Stimulated activated CD4-positive, alpha-beta T cell treated with anti-CD3 and anti-CD28 coated beads, Interleukin-12 subunit alpha, Interleukin-12 subunit beta, amount 100 ng/mL, for 4 hours (primary cell): ENCODE data around the gene LY9.

Source experiments
- DNase-seq: peaks from one replicate; pipeline ENCODE4 v3.0.0-alpha.2; 2020

The LY9 gene

GRCh38 chr1:160795951-160796383 is at the start of gene LY9:
TSS of gene LY9 (plus strand) at chr1:160796174. CDS start at chr1:160796188, 14 bp downstream.
- DNase-seq, result peak; percentile 51

- DNase-seq, result no peak
Measured at GRCh38 chr1:160746836-160747500, 49.0 kb upstream of the LY9 start.

- no peak for DNase-seq
Measured at GRCh38 chr1:160747717-160748116, 48.3 kb upstream of the LY9 start.

GRCh38 chr1:160748181-160748877 is 47.6 kb upstream of the LY9 start:
- DNase-seq, result no peak

- DNase-seq, result no peak
Measured at GRCh38 chr1:160748878-160749269, 47.1 kb upstream of the LY9 start.

GRCh38 chr1:160750608-160751007 is 45.4 kb upstream of the LY9 start:
- DNase-seq, result no peak

- DNase-seq, result no peak
Measured at GRCh38 chr1:160752406-160752805, 43.6 kb upstream of the LY9 start.

GRCh38 chr1:160752924-160753323 is 43.0 kb upstream of the LY9 start:
- DNase-seq, result no peak

- DNase-seq, result no peak
Measured at GRCh38 chr1:160753594-160753993, 42.4 kb upstream of the LY9 start.

GRCh38 chr1:160755461-160755860 is 40.5 kb upstream of the LY9 start:
- no peak for DNase-seq

GRCh38 chr1:160755911-160756848 is 39.8 kb upstream of the LY9 start:
- no peak for DNase-seq

- no peak for DNase-seq
Measured at GRCh38 chr1:160756849-160757201, 39.1 kb upstream of the LY9 start.

GRCh38 chr1:160758521-160758920 is 37.5 kb upstream of the LY9 start:
- no peak for DNase-seq

GRCh38 chr1:160759740-160760139 is 36.2 kb upstream of the LY9 start:
- DNase-seq, result no peak

GRCh38 chr1:160761046-160761445 is 34.9 kb upstream of the LY9 start:
- DNase-seq, result no peak

- DNase-seq, result no peak
Measured at GRCh38 chr1:160761886-160762285, 34.1 kb upstream of the LY9 start.

- DNase-seq, result no peak
Measured at GRCh38 chr1:160763993-160764392, 32.0 kb upstream of the LY9 start.

- peak; percentile 19 for DNase-seq
Measured at GRCh38 chr1:160767395-160768294, 28.3 kb upstream of the LY9 start.

- DNase-seq, result peak; percentile 79
Measured at GRCh38 chr1:160768295-160768657, 27.7 kb upstream of the LY9 start.

GRCh38 chr1:160772331-160772730 is 23.6 kb upstream of the LY9 start:
- no peak for DNase-seq

GRCh38 chr1:160773093-160773492 is 22.9 kb upstream of the LY9 start:
- no peak for DNase-seq

GRCh38 chr1:160774886-160775719 is 20.9 kb upstream of the LY9 start:
- DNase-seq, result no peak
